MM.1S (cell line): ENCODE measurements around the gene S1PR5.

Experiments
- DNase-seq: peaks from one replicate; pipeline ENCODE4 v3.0.0-alpha.2; 2015
- H2AFZ ChIP-seq: fragments of 300-600 bp; sonication (generic); 2 replicates; pipeline ENCODE4 v1.6.0; 2016; ENCODE audit warnings: antibody characterized with exemption, low read length
- H3F3A ChIP-seq: fragments of 300-600 bp; sonication (generic); 2 replicates; pipeline ENCODE4 v1.6.1; 2016; ENCODE audit warnings: mild to moderate bottlenecking, antibody characterized with exemption, low read length, moderate library complexity, mixed read lengths; ENCODE audit not compliant: insufficient read depth
- H3K27ac ChIP-seq: fragments of 300-600 bp; sonication (generic); 2 replicates; pipeline ENCODE4 v1.5.1; 2016; ENCODE audit warnings: mild to moderate bottlenecking, low read length
- H3K27me3 ChIP-seq: fragments of 300-600 bp; sonication (generic); replicated peaks from 2 replicates; pipeline ENCODE4 v1.6.0; 2016; ENCODE audit warnings: low read length; ENCODE audit not compliant: insufficient read depth
- H3K36me3 ChIP-seq: fragments of 300-600 bp; sonication (generic); replicated peaks from 2 replicates; pipeline ENCODE4 v1.6.1; 2016; ENCODE audit warnings: mild to moderate bottlenecking, low read length, mixed read lengths; ENCODE audit not compliant: insufficient read depth
- H3K4me1 ChIP-seq: fragments of 300-600 bp; sonication (generic); 2 replicates; pipeline ENCODE4 v1.6.1; 2016; ENCODE audit warnings: low read length, mixed read lengths
- H3K4me2 ChIP-seq: fragments of 300-600 bp; sonication (generic); 2 replicates; pipeline ENCODE4 v1.6.0; 2016; ENCODE audit warnings: low read depth, low read length
- H3K4me3 ChIP-seq: fragments of 300-600 bp; sonication (generic); 2 replicates; pipeline ENCODE4 v1.5.1; 2016; ENCODE audit warnings: low read length, mixed read lengths
- H3K79me2 ChIP-seq: fragments of 300-600 bp; sonication (generic); 2 replicates; pipeline ENCODE4 v1.6.1; 2016; ENCODE audit warnings: mixed run types, low read length, mixed read lengths
- H3K9ac ChIP-seq: fragments of 300-600 bp; sonication (generic); 2 replicates; pipeline ENCODE4 v1.6.1; 2016; ENCODE audit warnings: low read length, mixed read lengths
- H3K9me2 ChIP-seq: fragments of 300-600 bp; sonication (generic); replicated peaks from 2 replicates; pipeline ENCODE4 v1.6.1; 2016; ENCODE audit warnings: mild to moderate bottlenecking, low read length, mixed read lengths; ENCODE audit not compliant: insufficient read depth
- H3K9me3 ChIP-seq: fragments of 300-600 bp; sonication (generic); replicated peaks from 2 replicates; pipeline ENCODE4 v1.6.1; 2016; ENCODE audit warnings: mild to moderate bottlenecking, low read length, mixed read lengths; ENCODE audit not compliant: insufficient read depth
- H4K20me1 ChIP-seq: fragments of 300-600 bp; sonication (generic); 2 replicates; pipeline ENCODE4 v1.6.1; 2016; ENCODE audit warnings: mild to moderate bottlenecking, low read length, moderate library complexity, mixed read lengths; ENCODE audit not compliant: insufficient read depth
- EZH2 ChIP-seq: fragments of 300-600 bp; sonication (generic); optimal IDR thresholded peaks from 2 replicates; pipeline ENCODE3; 2017; ENCODE audit warnings: low read depth, mild to moderate bottlenecking, antibody characterized with exemption, low read length, mixed read lengths
- EZH2phosphoT487 ChIP-seq: fragments of 300-600 bp; sonication (generic); IDR thresholded peaks from 2 replicates; pipeline ENCODE4 v1.6.1; 2018; ENCODE audit warnings: antibody characterized with exemption, low read length
- TF ChIP-seq, protein P1 (sequence below): fragments of 300-600 bp; sonication (generic); IDR thresholded peaks from 2 replicates; pipeline ENCODE4 v1.5.1; 2016; ENCODE audit warnings: antibody characterized with exemption, low read length, mixed read lengths

Gene S1PR5

DNA sequence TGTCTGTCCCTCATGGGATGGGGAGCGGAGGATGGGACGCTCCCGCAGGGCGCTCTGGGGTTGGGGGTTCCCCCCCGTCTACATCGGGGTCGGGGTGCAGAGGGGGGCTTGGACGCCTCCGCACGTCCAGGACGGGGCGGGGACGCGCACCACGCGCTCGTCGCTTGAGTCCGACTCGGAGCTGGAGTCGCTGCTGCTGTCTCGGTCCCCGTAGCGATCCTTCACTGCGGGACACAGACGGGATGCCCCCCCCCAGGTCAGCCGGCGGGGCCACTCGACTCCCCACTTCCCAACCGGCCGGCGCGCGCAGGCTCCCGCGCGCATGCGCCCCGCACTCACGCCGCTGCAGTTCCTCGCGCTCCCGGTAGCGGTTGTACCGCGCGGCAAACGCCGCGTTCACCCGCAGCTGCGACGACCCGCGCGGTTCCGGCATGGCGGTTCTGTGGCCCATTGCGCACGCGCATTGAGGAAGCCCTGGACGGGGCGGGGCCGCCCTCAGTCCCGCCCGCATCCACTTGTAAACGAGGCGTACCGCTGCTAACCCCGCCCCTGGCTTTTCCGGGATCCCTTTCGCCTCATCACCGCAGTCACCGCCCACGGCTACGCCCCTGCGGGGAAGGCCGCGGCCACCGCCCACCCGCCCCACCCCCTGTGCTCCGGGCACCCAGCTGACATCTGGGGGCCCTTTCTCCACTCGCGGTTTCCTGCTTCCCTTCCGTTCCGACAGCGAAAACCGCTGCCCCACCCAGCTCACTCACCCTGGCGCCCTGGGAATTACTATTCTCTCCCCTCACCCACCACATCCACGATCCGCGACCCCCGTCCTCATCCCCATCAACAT lies 48.5 kb upstream of the S1PR5 start, which contains the start of gene KRI1:
KRI1 (minus strand) TSS at position 444 of the 841 bp plus-strand sequence; CDS start at position 433, 11 bp downstream.
- Histone ChIP-seq H3K27me3 (no peaks in the 10 kb centered on the region), H3K9me3 (no peaks in the 10 kb centered on the region), H3K4me3 (peak within 1 kb of the TSS; percentile 95), H3K4me1 (peaks cover 27% of the 10 kb centered on the region), H3K36me3 (no peaks in the 10 kb centered on the region), H3K9me2 (no peaks in the 10 kb centered on the region), H3K79me2 (peaks cover 28% of the 10 kb centered on the region), H4K20me1 (0 out of 2 replicates have a peak, but pooled peaks cover 5% of the 10 kb centered on the region), H3K4me2 (peak within 1 kb of the TSS; percentile 93), H2AFZ (peak within 1 kb of the TSS; percentile 84), H3F3A (peaks cover 20% of the 10 kb centered on the region), H3K9ac (peak within 1 kb of the TSS; percentile 92), H3K27ac (peak within 1 kb of the TSS; percentile 67; the same call in 1 of the 2 replicates)
- peak; percentile 98 for DNase-seq
- TF ChIP-seq EZH2 (no peak), EZH2phosphoT487 (no peak)
- TF ChIP-seq, protein P1, sequence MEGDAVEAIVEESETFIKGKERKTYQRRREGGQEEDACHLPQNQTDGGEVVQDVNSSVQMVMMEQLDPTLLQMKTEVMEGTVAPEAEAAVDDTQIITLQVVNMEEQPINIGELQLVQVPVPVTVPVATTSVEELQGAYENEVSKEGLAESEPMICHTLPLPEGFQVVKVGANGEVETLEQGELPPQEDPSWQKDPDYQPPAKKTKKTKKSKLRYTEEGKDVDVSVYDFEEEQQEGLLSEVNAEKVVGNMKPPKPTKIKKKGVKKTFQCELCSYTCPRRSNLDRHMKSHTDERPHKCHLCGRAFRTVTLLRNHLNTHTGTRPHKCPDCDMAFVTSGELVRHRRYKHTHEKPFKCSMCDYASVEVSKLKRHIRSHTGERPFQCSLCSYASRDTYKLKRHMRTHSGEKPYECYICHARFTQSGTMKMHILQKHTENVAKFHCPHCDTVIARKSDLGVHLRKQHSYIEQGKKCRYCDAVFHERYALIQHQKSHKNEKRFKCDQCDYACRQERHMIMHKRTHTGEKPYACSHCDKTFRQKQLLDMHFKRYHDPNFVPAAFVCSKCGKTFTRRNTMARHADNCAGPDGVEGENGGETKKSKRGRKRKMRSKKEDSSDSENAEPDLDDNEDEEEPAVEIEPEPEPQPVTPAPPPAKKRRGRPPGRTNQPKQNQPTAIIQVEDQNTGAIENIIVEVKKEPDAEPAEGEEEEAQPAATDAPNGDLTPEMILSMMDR = no peak

DNA sequence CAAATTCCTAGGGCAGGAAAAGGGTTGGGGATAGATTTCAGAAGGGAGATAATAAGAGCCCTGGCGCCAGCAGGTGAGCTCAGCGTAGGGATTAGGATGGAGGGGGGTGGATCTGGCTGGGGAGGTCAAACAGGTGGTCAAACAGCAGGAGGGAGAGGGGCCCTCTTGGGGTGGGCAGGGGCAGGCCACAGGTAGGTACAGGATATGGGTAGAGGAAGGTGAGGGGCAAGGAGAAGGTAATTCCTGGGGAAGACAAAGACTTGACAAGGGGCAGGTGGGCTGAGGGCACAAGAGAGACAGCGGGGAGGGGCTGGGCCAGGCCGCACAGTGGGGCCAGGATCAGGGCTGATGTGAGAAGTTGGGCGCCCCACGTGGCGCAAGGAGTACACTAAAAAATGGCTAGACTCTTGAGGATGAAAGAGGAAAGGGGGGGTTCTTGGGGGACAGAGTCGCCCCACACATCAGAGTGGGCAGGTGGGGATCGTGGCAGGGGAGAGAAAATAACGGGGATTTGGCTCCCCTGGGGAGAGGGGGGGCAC lies 47.9 kb upstream of the S1PR5 start:
- 0 out of 2 replicates have a peak, but pooled peaks cover under 1% of the 10 kb centered on the region for H3K36me3 ChIP-seq
- peak overlapping the region; percentile 67; the same call in 1 of the 2 replicates for H3K27ac ChIP-seq
- no peak for TF ChIP-seq EZH2
- TF ChIP-seq EZH2phosphoT487 = no peak
- TF ChIP-seq, protein P1 = peak; percentile 56
- no peaks in the 10 kb centered on the region for H3K27me3 ChIP-seq
- H3K9ac ChIP-seq = peak overlapping the region; percentile 92
- H3K4me3 ChIP-seq = peak overlapping the region; percentile 95
- H3K4me1 ChIP-seq = peaks cover 27% of the 10 kb centered on the region
- 0 out of 2 replicates have a peak, but pooled peaks cover 5% of the 10 kb centered on the region for H4K20me1 ChIP-seq
- H3K79me2 ChIP-seq = peaks cover 28% of the 10 kb centered on the region
- peak overlapping the region; percentile 93 for H3K4me2 ChIP-seq
- no peaks in the 10 kb centered on the region for H3K9me3 ChIP-seq
- peaks cover 20% of the 10 kb centered on the region for H3F3A ChIP-seq
- DNase-seq = peak; percentile 69
- no peaks in the 10 kb centered on the region for H3K9me2 ChIP-seq
- peak overlapping the region; percentile 84 for H2AFZ ChIP-seq

DNA sequence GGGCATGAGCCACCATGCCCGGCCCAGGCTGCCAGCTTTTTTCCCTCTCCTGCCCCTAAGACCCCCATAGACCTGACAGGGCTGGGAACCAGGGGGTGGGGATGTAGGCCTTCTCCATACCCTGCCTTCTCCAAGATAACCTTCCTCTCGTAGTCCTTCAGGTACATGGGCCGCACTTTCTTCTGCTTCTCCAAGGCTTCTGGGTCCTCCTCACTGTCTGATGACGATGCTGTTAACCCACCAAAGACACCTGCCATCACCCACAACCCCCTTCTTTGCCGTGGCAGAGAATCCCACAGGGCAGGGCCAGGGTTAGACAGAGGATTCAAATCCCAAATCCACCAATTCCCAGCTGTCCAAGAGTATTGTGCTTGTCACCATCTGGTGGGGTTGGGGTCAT lies 45.4 kb upstream of the S1PR5 start:
- peaks cover 11% of the 10 kb centered on the region for H3F3A ChIP-seq
- TF ChIP-seq EZH2 = no peak
- no peak for TF ChIP-seq EZH2phosphoT487
- TF ChIP-seq, protein P1 = no peak
- no peak overlapping the region for H3K4me3 ChIP-seq
- no peaks in the 10 kb centered on the region for H3K9me2 ChIP-seq
- H3K4me2 ChIP-seq = no peak overlapping the region
- no peaks in the 10 kb centered on the region for H3K27me3 ChIP-seq
- H3K9ac ChIP-seq = no peak overlapping the region
- H2AFZ ChIP-seq = no peak overlapping the region
- H3K4me1 ChIP-seq = peaks cover 23% of the 10 kb centered on the region
- DNase-seq = no peak
- H3K36me3 ChIP-seq = peaks cover 8% of the 10 kb centered on the region; the same call in 1 of the 2 replicates
- no peaks in the 10 kb centered on the region for H3K9me3 ChIP-seq
- H4K20me1 ChIP-seq = 0 out of 2 replicates have a peak, but pooled peaks cover 5% of the 10 kb centered on the region
- H3K27ac ChIP-seq = no peak overlapping the region
- H3K79me2 ChIP-seq = peaks cover 22% of the 10 kb centered on the region
